OCI-LY3 (cell line): ENCODE data around the gene ARHGAP10.

Experiments
- H2AFZ ChIP-seq: fragments of 200-600, 300-600 bp; shearing (Covaris generic); 2 replicates; pipeline ENCODE4 v1.6.0; 2014; ENCODE audit warnings: antibody characterized with exemption, low read depth, low read length
- H3K27ac ChIP-seq: fragments of 200-600, 300-600 bp; sonication (generic); 2 replicates; pipeline ENCODE4 v1.5.1; 2014; ENCODE audit warnings: mild to moderate bottlenecking, low read length, moderate library complexity, mixed read lengths
- H3K27me3 ChIP-seq: fragments of 200-600, 300-600 bp; sonication (generic); 2 replicates; pipeline ENCODE4 v1.6.1; 2014; ENCODE audit warnings: low read depth, low read length, mixed read lengths
- H3K36me3 ChIP-seq: fragments of 200-600, 300-600 bp; sonication (generic); replicated peaks from 2 replicates; pipeline ENCODE3; 2014; ENCODE audit warnings: low read depth, low read length, mixed read lengths
- H3K4me1 ChIP-seq: fragments of 300-600, 200-600 bp; sonication (generic); 2 replicates; pipeline ENCODE4 v1.6.1; 2014; ENCODE audit warnings: low read length, mixed read lengths
- H3K4me2 ChIP-seq: fragments of 200-600, 300-600 bp; sonication (generic); 2 replicates; pipeline ENCODE4 v1.6.1; 2014; ENCODE audit warnings: low read length, mixed read lengths
- H3K4me3 ChIP-seq: fragments of 300-600, 200-600 bp; sonication (generic); 2 replicates; pipeline ENCODE4 v1.5.1; 2014; ENCODE audit warnings: antibody characterized with exemption, mild to moderate bottlenecking, low read length, moderate library complexity
- H3K79me2 ChIP-seq: fragments of 300-600, 200-600 bp; shearing (Covaris generic); 2 replicates; pipeline ENCODE4 v1.6.1; 2014; ENCODE audit warnings: mild to moderate bottlenecking, low read length, mixed read lengths
- H3K9ac ChIP-seq: fragments of 300-600, 200-600 bp; shearing (Covaris generic); 2 replicates; pipeline ENCODE4 v1.6.0; 2014; ENCODE audit warnings: mild to moderate bottlenecking, low read length, moderate library complexity
- H3K9me3 ChIP-seq: fragments of 200-600, 300-600 bp; shearing (Covaris generic); 2 replicates; pipeline ENCODE4 v1.6.1; 2014; ENCODE audit warnings: low read length, mixed read lengths; ENCODE audit not compliant: insufficient read depth
- H4K20me1 ChIP-seq: fragments of 200-600, 300-600 bp; sonication (generic); 2 replicates; pipeline ENCODE4 v1.6.1; 2016; ENCODE audit warnings: low read length, mixed read lengths; ENCODE audit not compliant: insufficient read depth
- EZH2phosphoT487 ChIP-seq: fragments of 200-600 bp; shearing (Covaris generic); IDR thresholded peaks from 2 replicates; pipeline ENCODE4 v1.6.1; 2018; ENCODE audit warnings: antibody characterized with exemption, mixed run types, low read depth
- TF ChIP-seq, protein P1 (sequence below): fragments of 200-600, 300-600 bp; sonication (generic); IDR thresholded peaks from 2 replicates; pipeline ENCODE4 v1.5.1; 2014; ENCODE audit warnings: antibody characterized with exemption, low read length, low read depth

ARHGAP10 gene

DNA sequence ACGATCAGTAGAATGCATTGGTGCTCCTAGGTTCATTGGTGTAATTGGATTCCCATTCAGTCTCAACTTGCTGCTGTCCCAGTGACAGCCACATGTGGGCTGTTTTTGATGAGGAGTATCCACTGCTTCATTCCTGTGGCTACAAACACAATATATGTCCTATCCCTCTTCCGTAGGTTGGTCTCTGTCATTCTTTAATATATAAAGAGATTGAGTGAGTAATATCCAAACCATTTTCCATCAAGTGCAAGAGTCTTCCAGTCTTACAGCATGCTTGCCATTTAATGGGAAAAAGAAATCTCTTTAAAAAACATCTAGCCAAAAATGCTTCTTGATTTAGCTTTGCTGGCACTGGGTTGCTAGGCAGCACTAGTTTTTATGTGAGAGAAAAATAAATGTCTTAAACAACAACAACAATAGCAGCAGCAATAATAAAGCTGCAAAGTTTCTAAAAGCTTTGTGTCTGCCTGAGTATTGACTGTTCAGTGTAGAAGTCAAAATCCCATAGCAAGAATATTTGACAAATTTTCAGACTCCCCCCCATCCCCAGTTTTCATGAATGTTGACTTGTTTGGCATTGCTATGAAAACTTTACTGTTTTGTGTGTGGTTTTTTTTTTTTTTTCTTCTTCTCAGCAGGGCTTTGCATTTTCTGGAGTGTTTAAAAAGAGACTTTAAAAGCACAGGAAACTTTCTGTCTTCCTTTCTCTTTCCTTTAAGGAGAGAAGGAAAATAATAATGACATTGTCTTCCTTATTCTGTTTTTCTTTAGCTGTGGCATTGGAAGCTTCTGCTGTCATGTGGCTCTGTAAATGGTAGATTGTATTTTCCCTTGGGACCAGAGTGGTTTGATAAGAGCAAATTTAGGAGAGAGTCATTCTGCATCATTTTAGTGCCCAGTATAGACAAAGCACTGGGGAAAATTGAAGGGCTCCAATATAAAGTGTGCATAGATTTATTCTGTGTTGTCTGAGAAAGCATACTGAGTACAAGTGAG lies 244.3 kb downstream of the ARHGAP10 start:
- peaks cover 14% of the 10 kb centered on the region; the same call in 1 of the 2 replicates for H3K9me3 ChIP-seq
- peaks cover 1% of the 10 kb centered on the region; the same call in 1 of the 2 replicates for H3K4me1 ChIP-seq
- no peak overlapping the region for H3K4me2 ChIP-seq
- H3K27me3 ChIP-seq = no peaks in the 10 kb centered on the region
- TF ChIP-seq, protein P1, sequence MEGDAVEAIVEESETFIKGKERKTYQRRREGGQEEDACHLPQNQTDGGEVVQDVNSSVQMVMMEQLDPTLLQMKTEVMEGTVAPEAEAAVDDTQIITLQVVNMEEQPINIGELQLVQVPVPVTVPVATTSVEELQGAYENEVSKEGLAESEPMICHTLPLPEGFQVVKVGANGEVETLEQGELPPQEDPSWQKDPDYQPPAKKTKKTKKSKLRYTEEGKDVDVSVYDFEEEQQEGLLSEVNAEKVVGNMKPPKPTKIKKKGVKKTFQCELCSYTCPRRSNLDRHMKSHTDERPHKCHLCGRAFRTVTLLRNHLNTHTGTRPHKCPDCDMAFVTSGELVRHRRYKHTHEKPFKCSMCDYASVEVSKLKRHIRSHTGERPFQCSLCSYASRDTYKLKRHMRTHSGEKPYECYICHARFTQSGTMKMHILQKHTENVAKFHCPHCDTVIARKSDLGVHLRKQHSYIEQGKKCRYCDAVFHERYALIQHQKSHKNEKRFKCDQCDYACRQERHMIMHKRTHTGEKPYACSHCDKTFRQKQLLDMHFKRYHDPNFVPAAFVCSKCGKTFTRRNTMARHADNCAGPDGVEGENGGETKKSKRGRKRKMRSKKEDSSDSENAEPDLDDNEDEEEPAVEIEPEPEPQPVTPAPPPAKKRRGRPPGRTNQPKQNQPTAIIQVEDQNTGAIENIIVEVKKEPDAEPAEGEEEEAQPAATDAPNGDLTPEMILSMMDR = no peak
- no peak for TF ChIP-seq EZH2phosphoT487
- H3K79me2 ChIP-seq = no peaks in the 10 kb centered on the region
- H2AFZ ChIP-seq = no peak overlapping the region
- H3K4me3 ChIP-seq = no peak overlapping the region
- H3K36me3 ChIP-seq = peaks cover 9% of the 10 kb centered on the region
- H3K27ac ChIP-seq = no peak overlapping the region
- H4K20me1 ChIP-seq = no peaks in the 10 kb centered on the region
- H3K9ac ChIP-seq = no peak overlapping the region

DNA sequence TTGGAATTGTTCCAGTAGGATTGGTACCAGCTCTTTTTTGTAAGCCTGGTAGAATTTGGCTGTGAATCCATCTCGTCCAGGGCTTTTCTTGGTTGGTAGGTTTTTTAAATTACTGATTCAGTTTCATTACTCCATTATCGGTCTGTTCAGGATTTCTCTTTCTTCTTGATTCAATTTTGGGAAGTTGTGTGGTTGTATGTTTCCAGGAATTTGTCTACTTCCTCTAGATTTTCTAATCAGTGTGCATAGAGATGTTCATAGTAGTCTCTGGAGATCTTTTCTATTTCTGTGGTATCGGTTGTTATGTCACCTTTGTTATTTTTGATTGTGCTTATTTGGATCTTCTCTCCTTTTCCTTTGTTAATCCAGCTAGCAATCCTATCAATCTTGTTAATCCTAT lies 248.7 kb downstream of the ARHGAP10 start:
- Histone ChIP-seq H3K4me3 (no peak overlapping the region), H3K27ac (no peak overlapping the region), H4K20me1 (peaks cover 11% of the 10 kb centered on the region), H3K9ac (no peak overlapping the region), H3K9me3 (peaks cover 14% of the 10 kb centered on the region; the same call in 1 of the 2 replicates), H3K36me3 (peaks cover 9% of the 10 kb centered on the region), H3K79me2 (no peaks in the 10 kb centered on the region), H3K27me3 (no peaks in the 10 kb centered on the region), H3K4me2 (no peak overlapping the region), H3K4me1 (peaks cover 3% of the 10 kb centered on the region; the same call in 1 of the 2 replicates), H2AFZ (no peak overlapping the region)
- TF ChIP-seq, protein P1 = no peak
- no peak for TF ChIP-seq EZH2phosphoT487

- no peak overlapping the region for H3K9ac ChIP-seq
- H3K9me3 ChIP-seq = peaks cover 14% of the 10 kb centered on the region; the same call in 1 of the 2 replicates
- H3K27ac ChIP-seq = no peak overlapping the region
- H3K4me1 ChIP-seq = peaks cover 3% of the 10 kb centered on the region; the same call in 1 of the 2 replicates
- peaks cover 9% of the 10 kb centered on the region for H3K36me3 ChIP-seq
- H2AFZ ChIP-seq = no peak overlapping the region
- H3K4me3 ChIP-seq = no peak overlapping the region
- peaks cover 11% of the 10 kb centered on the region for H4K20me1 ChIP-seq
- no peaks in the 10 kb centered on the region for H3K79me2 ChIP-seq
- TF ChIP-seq EZH2phosphoT487 = no peak
- TF ChIP-seq, protein P1 = no peak
- H3K4me2 ChIP-seq = no peak overlapping the region
- H3K27me3 ChIP-seq = no peaks in the 10 kb centered on the region
Observed at GRCh38 chr4:147981305-147981704, 249.4 kb downstream of the ARHGAP10 start.

DNA sequence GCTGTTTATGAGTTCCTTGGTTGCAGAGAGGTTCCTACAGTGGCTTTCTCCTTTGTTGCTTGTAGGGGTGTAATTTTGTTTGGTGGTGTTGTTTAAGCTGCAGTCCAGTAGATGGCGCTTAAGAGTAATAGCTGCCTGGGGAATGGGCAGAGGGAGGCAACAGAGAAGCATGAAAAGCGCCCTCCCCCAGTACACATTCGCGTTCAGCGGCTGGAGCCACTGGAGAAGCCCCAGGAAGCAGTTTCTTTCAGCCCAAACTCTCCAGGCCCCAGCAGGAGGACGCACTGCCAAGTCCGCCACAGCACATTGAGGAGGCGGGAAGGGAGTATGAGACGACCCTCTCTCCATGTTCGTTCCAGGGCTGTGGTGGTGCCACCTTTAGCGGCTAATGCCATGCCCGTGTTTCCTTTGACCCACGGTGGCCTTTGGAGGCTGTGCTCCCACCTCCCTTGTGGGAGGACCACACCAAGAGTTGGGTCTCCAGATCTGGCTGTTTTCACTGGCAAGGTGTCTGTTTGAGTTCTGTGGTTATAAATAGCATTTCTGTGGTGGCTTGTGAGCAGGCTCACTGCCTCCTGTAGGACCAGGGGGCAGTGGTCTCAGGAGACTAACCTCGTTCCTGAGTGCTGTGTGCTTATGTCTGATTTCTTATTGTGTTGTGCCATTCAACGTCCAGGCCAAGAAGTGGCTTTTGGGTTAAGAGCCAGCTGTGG lies 252.3 kb downstream of the ARHGAP10 start:
- Histone ChIP-seq H3K4me3 (no peak overlapping the region), H3K4me1 (peaks cover 13% of the 10 kb centered on the region), H3K9ac (no peak overlapping the region), H2AFZ (no peak overlapping the region), H3K27ac (no peak overlapping the region), H4K20me1 (peaks cover 14% of the 10 kb centered on the region), H3K27me3 (no peaks in the 10 kb centered on the region), H3K79me2 (no peaks in the 10 kb centered on the region), H3K4me2 (peak overlapping the region; percentile 33; the same call in 1 of the 2 replicates), H3K36me3 (no peaks in the 10 kb centered on the region), H3K9me3 (peaks cover 2% of the 10 kb centered on the region; the same call in 1 of the 2 replicates)
- no peak for TF ChIP-seq EZH2phosphoT487
- TF ChIP-seq, protein P1 = peak; percentile 97
